ENCODE measurements around the gene EFTUD2. TPM values are rescaled to one million over a fixed set of nuclear protein-coding genes. Genes with fewer than 3 reads are reported as not detected.

EFTUD2 gene
- total and polyA plus RNA-seq, 11 donors = 21.3 to 106 (median 65.0) TPM

GRCh38 chr17:44925731-44926697, 26.8 kb upstream of the EFTUD2 start:
- Histone ChIP-seq H3K36me3 (peaks cover 0 to under 1% (median 0%) of the 10 kb centered on the region in 9 donors), H3K9me3 (no peaks in the 10 kb centered on the region), H3K4me1 (peaks cover 0 to 12% (median 3%) of the 10 kb centered on the region in 12 donors), H3K4me3 (no peak overlapping the region), H3K27me3 (peaks cover 0 to 2% (median 0%) of the 10 kb centered on the region in 9 donors), H3K27ac (no peak overlapping the region)
- DNase-seq (peak in 1 of 5 donors; percentile 28), ATAC-seq (no peak)
- no peak for TF ChIP-seq CTCF (IDR thresholded peaks at IDR 0.05)
- TF ChIP-seq POLR2A (IDR thresholded peaks at IDR 0.05) = no peak
- 95 to 97% (median 96%) methylated on average over 14 to 18 of the region's 18 CpGs for WGBS, 4 donors
- intact Hi-C loops (cut with DNase I) = loop anchor here in 1 of 10 donors (10.0 kb wide), 1 partner anchor 169 kb away; no protein-coding TSS in a partner anchor

- H3K36me3 ChIP-seq = no peaks in the 10 kb centered on the region
- DNase-seq (no peak), ATAC-seq (no peak)
- intact Hi-C loops (cut with DNase I) = loop anchor here in 8 of 10 donors (5.0 to 10.0 kb wide), 6 partner anchors 43 to 208 kb away; partner anchors contain the start of genes PLCD3 (in 2 of the 8) and C1QL1 (in 1 of the 8)
- peaks cover 0 to 4% (median 0%) of the 10 kb centered on the region in 9 donors for H3K27me3 ChIP-seq
- no peaks in the 10 kb centered on the region for H3K9me3 ChIP-seq
- 77 to 95% (median 90%) methylated on average over 9 of the region's 9 CpGs for WGBS, 4 donors
- peaks cover 0 to 21% (median 8%) of the 10 kb centered on the region in 12 donors for H3K4me1 ChIP-seq
- TF ChIP-seq CTCF (IDR thresholded peaks at IDR 0.05) (no peak), POLR2A (IDR thresholded peaks at IDR 0.05) (no peak)
- H3K27ac ChIP-seq = no peak overlapping the region
- H3K4me3 ChIP-seq = no peak overlapping the region
Observed at GRCh38 chr17:44924107-44924544, 24.9 kb upstream of the EFTUD2 start.

GRCh38 chr17:44922746-44923470, 23.7 kb upstream of the EFTUD2 start:
- Histone ChIP-seq H3K9me3 (no peaks in the 10 kb centered on the region), H3K36me3 (no peaks in the 10 kb centered on the region), H3K27ac (no peak overlapping the region), H3K4me3 (no peak overlapping the region), H3K4me1 (peaks cover 0 to 21% (median 8%) of the 10 kb centered on the region in 12 donors), H3K27me3 (peaks cover 0 to 4% (median 0%) of the 10 kb centered on the region in 9 donors)
- intact Hi-C loops (cut with DNase I) = loop anchor here in 8 of 10 donors (5.0 to 10.0 kb wide), 6 partner anchors 44 to 209 kb away; partner anchors contain the start of genes PLCD3 (in 2 of the 8) and C1QL1 (in 1 of the 8)
- DNase-seq (peak in 1 of 5 donors; percentile 47), ATAC-seq (no peak)
- TF ChIP-seq CTCF (IDR thresholded peaks at IDR 0.05) (no peak), POLR2A (IDR thresholded peaks at IDR 0.05) (no peak)
- WGBS, 4 donors = 74 to 82% (median 80%) methylated on average over 14 to 19 of the region's 19 CpGs
